ENCODE data around the gene FAT1.

Gene FAT1

GRCh38 chr4:186746581-186746980 lies 22.9 kb upstream of the FAT1 start:
- DNase-seq (ENCODE audit: low spot score): no peak
- no peak for TF ChIP-seq CTCF (IDR thresholded peaks at IDR 0.05; ENCODE audit: extremely low read depth, missing control alignments)

- no peak for TF ChIP-seq CTCF (IDR thresholded peaks at IDR 0.05; ENCODE audit: extremely low read depth, missing control alignments)
- no peak for DNase-seq (ENCODE audit: low spot score)
Measured at GRCh38 chr4:186743261-186743660, 19.6 kb upstream of the FAT1 start.

- no peak for TF ChIP-seq CTCF (IDR thresholded peaks at IDR 0.05; ENCODE audit: extremely low read depth, missing control alignments)
- no peak for DNase-seq (ENCODE audit: low spot score)
Measured at GRCh38 chr4:186740822-186741221, 17.2 kb upstream of the FAT1 start.

- DNase-seq (ENCODE audit: low spot score): no peak
- TF ChIP-seq CTCF (IDR thresholded peaks at IDR 0.05; ENCODE audit: extremely low read depth, missing control alignments): no peak
Measured at GRCh38 chr4:186739802-186740434, 16.3 kb upstream of the FAT1 start.

DNA sequence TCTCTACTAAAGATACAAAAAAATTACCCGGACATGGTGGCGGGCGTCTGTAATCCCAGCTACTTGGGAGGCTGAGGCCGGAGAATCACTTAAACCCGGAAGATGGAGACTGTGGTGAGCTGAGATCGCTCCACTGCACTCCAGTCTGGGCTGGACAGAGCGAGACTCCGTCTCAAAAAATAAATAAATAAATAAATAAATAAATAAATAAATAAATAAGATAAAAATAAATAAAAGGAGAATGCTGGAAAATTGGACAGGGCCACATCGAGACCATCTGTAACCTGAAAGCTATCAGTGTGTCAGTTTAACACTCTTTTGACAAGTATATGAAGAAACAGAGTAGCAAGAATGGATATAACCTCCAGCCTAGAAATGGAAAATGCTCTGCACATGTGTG lies 15.7 kb upstream of the FAT1 start:
- no peak for DNase-seq (ENCODE audit: low spot score)

DNA sequence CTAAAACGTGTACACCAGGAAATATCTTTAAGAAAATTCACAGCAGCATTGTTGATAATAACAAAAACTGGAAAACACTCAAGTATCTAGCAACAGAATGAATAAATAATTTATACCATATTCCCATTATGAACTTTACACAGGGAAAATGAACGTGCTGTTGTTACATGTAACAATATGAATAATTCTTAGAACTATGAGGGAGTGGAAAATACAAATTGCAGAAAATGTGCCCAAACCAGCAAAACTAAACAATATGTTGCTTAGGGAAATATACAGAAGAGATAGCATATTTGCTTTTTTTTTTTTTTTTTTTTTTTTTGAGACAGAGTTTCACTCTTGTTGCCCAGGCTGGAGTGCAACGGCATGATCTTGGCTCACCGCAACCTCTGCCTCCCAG lies 14.8 kb upstream of the FAT1 start:
- no peak for TF ChIP-seq CTCF (IDR thresholded peaks at IDR 0.05; ENCODE audit: extremely low read depth, missing control alignments)
- no peak for DNase-seq (ENCODE audit: low spot score)

More for the DNA sequence above, 15.7 kb upstream of the FAT1 start:
- TF ChIP-seq CTCF (IDR thresholded peaks at IDR 0.05; ENCODE audit: extremely low read depth, missing control alignments): no peak

DNA sequence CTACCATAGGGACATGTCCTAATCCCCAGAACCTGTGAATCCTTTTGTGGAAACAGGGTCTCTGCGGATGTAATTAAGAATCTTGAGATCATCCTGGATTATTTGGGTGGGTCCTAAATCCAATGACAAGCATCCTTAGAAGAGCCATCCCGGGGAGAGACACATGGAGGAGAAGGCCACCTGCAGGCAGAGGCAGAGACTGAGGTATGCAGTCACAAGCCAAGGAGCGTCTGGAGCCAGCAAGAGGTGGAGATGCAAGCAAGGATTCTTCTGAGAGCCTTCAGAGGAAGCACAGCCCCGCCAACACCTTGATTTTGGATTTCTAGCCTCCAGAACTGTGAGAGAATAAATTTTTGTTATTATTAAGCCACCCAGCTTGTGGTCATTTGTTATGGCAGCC lies 13.8 kb upstream of the FAT1 start:
- no peak for DNase-seq (ENCODE audit: low spot score)
- no peak for TF ChIP-seq CTCF (IDR thresholded peaks at IDR 0.05; ENCODE audit: extremely low read depth, missing control alignments)
